GM19193 (cell line): ENCODE results near the gene WDR31.

Experiments
- POLR2A ChIP-seq: IDR thresholded peaks from 4 replicates; pipeline ENCODE4 v1.6.1; 2011; ENCODE audit not compliant: insufficient read depth, insufficient read length; ENCODE audit errors: extremely low read depth

The WDR31 gene

DNA sequence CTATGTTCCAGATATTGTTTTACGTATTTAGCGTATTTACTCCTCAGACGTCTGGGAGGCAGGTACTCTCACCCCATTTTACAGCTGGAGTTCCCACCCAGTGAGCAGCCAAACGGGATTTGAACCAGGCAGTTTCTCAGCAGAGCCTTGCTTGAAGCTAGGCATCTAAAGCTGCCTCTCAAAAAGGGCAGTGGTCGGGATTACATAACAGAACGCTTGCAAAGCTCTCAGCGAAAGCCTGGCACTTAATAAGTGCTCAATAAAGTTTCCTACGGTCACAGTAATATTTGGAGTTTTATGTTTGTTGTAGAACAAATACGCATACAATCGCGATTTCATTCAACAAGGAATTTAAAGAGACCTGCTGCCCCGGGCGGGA lies 9.0 kb upstream of the WDR31 start:
- TF ChIP-seq POLR2A, result no peak

DNA sequence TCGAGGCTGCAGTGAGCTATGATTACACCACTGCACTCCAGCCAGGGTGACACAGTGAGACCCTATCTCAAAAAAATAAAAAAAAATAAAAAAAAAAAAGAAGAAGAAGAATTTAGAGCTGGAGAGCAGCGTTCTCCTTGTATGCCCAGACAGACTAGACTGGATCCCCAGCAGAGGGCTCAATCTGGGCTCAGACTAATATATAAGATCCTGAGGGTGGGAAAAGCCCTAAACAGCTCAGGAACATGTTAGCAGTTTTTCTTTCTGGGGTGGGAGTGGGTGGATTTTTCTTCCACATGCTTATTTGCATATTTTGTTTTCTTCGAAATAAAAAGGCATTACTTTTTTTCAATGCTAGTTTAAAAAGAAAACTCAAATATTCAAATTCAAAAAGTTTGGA lies 8.4 kb upstream of the WDR31 start:
- TF ChIP-seq POLR2A, result no peak

DNA sequence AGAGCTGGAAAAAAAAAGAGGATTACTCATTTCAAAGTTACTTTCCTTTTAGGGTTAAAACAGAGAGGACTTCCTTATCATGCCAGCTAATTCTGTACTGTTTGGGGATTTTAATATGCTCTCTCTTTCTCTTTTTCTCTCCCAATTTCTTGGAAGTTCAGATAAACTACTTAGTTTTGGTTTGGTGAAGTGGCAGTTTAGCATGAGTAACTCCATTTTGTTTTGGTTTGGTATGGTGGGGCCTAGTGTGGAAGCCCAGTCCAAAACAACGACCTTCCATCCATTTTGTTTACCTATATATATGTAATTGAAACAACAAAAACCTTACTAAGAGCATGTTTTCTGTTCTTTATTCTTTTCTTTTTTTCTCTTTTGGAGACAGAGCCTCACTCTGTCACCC lies 5.6 kb upstream of the WDR31 start:
- no peak for TF ChIP-seq POLR2A

DNA sequence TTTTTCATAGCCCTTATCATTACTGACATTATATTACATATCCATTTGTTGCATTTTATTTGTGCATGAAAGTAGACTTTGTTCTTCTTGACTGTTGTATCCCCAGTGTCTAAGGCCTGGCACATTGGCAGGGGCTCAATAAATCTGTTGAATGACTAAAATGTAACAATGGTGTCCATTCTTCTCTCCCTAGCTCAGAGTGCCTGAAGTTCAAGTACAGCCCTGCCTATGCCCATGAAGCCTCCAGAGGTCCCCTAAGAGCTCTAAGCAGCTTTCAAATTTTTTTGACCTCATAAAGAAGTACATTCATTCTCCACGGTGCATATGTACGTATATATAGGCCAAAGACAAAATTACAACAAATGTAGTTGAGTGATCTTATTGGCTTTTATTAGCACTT lies 5.1 kb upstream of the WDR31 start:
- no peak for TF ChIP-seq POLR2A

DNA sequence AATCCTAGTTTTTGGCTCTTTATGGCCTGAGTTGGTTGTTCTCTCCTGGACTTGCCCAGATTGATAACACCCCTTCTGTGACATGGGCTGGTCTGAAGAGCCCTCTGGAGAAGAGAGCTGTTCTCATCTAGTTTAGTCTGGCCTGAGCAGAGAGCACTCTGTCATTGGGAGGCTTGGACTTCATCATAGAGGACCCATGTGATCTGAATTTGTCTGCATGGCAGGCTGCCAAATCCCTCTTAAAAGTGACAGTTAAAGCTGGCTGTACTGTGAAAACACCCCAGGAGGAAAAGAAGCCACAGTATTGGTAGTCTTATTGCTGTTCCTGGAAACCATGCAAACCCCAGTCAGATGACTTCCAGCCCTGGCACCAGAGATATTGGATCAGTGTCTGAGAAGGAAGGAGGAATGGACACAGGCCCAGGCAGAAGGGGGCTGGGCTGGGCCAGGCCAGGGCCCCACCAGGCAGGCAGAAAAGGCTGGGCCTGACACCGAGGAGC lies 3.7 kb upstream of the WDR31 start:
- TF ChIP-seq POLR2A, result no peak

DNA sequence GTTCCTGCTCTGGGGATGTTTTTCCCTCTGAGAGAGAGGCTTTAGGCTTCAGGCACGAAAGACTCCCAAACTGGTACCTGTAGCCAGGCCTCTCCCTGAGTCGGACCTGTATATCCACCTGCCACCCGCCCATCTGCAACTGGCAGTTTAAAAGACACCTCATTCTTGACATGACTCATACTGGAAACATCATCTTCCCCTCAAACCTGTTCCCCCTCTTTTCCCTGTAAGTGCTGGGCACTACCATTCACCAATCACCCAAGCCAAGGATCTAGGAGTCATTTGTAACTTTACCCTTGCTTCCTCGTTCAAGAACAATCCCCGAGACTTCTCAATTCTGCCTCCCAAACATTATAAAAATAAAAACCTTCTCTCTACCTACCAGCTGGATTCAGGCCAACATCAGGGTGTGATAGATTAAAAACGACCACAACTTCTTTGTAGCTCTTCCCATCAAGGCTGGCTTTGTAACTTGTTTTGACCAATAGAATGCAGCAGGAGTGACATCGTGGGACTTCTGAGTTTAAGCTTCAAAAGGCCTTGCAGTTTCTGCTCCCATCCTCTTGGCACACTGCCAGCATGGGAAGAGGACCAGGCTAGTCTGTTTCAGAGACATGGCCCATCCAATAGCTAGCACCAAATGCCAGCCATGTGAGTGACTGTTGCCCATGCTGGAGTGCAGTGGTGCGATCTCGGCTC lies 1.8 kb upstream of the WDR31 start:
- TF ChIP-seq POLR2A, result no peak

DNA sequence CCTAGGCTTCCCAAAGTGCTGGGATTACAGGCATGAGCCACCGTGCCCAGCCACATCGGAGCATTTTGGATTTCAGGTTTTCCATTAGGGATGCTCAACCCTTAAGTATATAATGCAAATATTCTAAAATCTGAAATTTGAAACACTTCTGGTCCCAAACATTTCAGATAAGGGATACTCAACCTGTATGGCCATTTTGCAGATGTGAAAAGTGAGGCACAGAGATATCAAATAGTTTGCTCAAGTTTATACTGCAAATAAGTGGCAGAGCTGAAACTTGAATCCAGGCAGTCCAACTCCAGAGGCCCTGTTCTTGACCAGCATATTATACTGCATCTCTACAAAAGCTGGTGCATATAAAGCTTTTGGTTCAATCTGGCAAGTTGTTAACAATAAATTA lies 2.4 kb downstream of the WDR31 start:
- no peak for TF ChIP-seq POLR2A

DNA sequence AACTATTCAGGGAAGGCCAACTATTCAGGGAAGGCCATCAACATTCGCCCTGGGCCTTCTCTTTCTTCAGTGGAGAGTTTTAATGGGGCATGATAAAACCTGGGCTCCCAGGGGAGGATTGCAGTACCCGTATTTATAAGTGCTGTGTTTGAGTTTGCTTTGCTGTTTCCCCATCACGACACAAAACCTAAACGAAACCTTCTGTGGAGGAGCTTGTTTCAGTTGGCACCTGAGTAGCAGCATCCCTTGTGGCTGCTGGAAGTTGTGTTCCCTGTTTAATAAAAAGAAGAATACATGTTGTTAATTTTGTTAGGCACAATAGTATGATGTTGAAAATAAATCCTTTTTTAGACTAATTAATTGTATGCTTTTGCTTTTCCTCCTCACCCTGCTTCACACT lies 8.3 kb downstream of the WDR31 start:
- no peak for TF ChIP-seq POLR2A

DNA sequence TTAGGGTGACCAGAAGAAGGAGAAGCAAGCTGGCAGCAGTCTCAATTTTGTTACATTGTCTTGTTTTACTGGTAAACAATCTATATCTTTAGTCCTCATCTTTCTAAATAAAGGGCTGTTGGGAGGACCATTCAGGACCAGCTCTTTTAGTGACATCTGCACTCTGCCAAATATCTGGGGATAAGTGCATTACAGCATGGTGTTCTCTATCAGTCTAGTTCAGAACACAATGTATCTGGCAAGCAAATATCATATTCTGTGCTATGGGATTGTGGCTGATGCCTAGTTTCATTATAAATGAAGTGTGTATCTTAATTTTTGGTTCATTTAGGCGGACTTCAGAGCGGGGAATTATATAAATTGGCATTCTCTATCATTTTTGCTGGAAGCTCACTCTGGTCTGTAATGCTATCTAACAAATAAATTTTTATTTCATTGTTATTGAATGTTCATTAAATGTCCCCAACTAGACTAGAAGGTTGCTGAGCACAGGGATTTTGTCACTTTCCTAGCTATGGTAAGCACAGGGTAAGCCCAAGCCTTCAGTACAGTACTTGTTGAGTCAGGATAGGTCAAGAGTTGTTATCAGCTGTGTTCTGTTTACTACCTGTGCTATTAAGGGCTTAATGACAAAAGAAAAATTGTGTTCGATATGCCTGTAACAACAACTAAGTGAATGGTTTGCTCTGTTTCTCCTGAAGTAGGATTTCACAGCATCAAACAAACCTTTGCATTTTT lies 11.9 kb downstream of the WDR31 start:
- TF ChIP-seq POLR2A, result no peak

DNA sequence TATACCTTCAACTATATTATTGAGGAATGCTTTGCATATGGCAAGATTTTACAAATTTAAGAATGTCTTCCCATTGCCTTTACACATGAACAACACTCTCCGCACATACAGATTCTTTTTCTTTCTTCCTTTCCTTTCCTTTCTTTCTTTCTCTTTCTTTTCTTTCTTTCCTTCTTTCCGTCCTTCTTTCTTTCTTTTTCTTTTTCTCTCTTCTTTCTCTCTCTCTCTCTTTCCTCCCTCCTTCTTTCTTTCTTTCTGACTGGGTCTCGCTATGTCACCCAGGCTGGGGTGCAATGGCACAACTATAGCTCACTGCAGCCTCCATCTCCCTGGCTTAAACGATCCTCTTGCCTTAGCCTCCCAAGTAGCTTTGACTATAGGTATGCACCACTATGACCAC lies 13.8 kb downstream of the WDR31 start:
- TF ChIP-seq POLR2A, result no peak

DNA sequence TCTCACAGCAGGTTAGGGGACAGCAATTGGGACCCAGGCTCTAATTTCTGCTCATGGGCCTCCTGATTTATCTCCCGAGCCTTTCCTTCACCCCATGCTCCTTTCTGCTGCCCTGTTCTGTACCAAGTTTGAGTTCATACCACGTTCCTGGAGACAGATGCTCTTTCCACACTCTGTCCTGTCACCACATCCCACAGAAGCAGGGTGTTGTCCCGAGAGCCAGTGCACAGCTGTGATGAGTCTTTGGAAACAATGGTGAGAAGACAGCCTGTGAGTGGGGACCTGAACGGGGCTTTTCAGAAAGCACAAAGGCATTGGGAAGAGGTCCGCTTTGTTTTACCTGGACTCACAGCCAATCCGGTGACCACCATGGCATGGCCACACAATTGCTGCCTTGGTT lies 17.4 kb downstream of the WDR31 start:
- TF ChIP-seq POLR2A, result no peak

DNA sequence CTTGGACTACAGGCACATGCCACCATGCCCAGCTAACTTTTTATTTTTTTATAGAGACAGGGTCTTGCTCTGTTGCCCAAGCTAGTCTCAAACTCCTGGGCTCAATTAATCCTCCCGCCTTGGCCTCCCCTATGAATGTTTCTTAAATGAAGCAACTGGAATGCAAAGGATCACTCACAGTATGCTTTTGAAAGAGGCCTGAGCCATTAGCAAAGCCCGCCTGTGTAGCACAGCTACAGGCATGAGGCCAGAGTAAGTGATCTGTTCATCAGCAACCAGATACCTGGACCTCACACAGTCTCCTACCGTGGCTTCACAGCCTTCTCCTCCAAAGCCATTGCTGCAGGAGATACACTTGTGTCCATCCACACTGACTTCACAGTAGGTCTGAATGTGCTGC lies 20.0 kb downstream of the WDR31 start:
- TF ChIP-seq POLR2A, result no peak

DNA sequence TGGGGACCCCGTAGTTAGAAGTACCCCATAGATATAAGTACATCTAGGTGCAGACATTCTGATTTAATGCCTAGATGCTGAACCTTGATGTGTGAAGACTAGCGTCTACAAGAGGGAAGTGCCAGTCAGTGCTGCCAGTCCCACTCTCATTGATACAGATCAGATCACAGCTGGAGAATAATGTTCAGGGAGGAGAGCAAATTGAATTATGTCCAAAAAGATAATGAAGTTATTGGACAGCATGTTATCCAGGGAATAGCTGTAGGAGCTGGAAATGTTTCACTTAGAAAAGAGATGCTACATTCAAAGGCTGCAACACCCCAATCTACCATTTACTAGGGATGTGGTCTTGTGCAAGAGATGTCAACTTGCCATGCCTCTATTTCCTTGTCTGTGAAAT lies 21.0 kb downstream of the WDR31 start:
- no peak for TF ChIP-seq POLR2A

DNA sequence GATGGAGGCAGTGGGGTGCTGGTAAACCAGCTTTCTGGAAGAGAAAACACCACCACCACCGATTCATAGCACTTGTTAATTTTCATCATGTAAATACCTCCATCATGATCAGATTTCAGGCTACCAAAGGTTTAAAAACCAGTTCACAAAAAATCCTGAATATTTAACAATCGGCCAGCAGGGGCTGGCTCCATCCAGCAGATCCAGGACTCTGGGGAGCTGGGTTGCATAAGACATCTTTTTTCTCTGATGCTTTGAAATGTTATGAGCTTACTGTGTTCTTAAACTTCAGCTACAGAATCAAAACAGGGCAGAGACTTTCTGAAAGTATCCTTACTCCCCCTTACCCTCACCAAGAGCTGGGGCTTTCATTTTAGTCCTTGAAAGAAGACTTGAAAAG lies 22.3 kb downstream of the WDR31 start:
- no peak for TF ChIP-seq POLR2A

DNA sequence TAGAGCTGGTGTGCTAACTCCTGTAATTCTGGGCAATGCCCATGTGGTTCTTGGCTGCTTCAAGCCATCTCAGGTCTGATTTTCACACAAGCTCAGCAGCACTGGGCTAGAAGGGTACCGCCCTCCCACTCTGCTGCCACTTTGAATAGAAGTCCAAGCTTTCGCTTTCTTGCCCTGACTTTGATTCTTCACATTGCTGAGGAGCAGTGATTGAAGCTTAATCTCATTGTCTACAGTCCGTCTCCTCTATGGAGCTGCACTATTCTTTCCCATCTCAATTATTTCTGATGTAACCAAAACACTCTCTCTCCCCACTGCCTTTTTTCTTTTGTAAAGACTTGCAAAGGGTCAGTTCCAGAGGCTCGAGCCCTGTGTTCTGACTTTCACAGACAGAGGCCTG lies 24.0 kb downstream of the WDR31 start:
- TF ChIP-seq POLR2A, result no peak

DNA sequence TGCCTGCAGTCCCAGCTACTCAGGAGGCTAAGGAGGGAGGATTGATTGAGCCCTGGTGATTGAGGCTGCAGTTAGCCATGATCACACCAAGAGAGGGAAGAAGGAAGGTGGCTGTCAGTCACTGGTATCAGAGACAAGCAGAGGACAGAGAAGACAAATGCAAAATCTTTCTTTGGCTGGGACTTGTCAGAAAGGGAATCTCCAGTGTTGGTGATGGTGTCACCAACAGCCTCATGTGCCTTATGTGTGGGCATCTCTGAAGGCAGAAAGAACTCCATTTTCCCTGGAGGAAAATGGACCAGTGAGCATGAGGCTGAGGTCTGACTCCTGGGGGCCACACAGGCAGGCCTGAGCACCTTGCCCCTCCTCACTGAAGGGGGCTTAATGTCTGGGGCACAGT lies 24.8 kb downstream of the WDR31 start:
- TF ChIP-seq POLR2A, result no peak
